Peyer's patch (tissue), 4 donors: Measurements from ENCODE around the gene EPG5. TPM values are rescaled to one million over a fixed set of nuclear protein-coding genes. Genes with fewer than 3 reads are reported as not detected.
A peak's percentile ranks its signal among the peaks of the same experiment; 100 is the strongest.
"Not testable (repeated sequence)": the region's sequence is repeated elsewhere in the genome, so short reads cannot be mapped to it uniquely, and the experiment has no call there.

Experiments
- DNase-seq, 3 donors: peaks; one replicate each; pipeline ENCODE4 v3.0.0-alpha.2; 2017 to 2019
- H3K27ac ChIP-seq, 4 donors: fragments of 200-600 bp; sonication (generic); one replicate each; pipeline ENCODE4 v1.5.1; 2016 to 2019
- H3K27me3 ChIP-seq, 2 donors: fragments of 200-600 bp; sonication (generic); one replicate each; pipeline ENCODE4 v1.5.1; 2019
- H3K36me3 ChIP-seq, 3 donors: fragments of 200-600 bp; sonication (generic); one replicate each; pipeline ENCODE4 v1.5.1; 2016 to 2019
- H3K4me1 ChIP-seq, 4 donors: fragments of 200-600 bp; sonication (generic); one replicate each; pipeline ENCODE4 v1.5.1; 2016 to 2019
- H3K4me3 ChIP-seq, 4 donors: fragments of 200-600 bp; sonication (generic); 1 replicate in 3 of 4; 2 replicates in 1 of 4; pipeline ENCODE4 v1.5.1; 2016 to 2019; ENCODE audit warnings: mild to moderate bottlenecking in 1 of 4
- H3K9me3 ChIP-seq, 4 donors: fragments of 200-600 bp; sonication (generic); one replicate each; pipeline ENCODE4 v1.5.1; 2016 to 2019; ENCODE audit warnings: mild to moderate bottlenecking in 1 of 4
- CTCF ChIP-seq, 6 experiments: fragments of 450-650 bp in 4 of 6; fragments of 200-600 bp in 2 of 6; sonication (generic) in 1 of 6; IDR thresholded peaks; one replicate each; pipeline ENCODE4 v1.5.1; 2017 to 2019; ENCODE audit warnings: antibody characterized with exemption in 6 of 6, mild to moderate bottlenecking in 3 of 6, moderate library complexity in 1 of 6
- POLR2A ChIP-seq, 2 donors: fragments of 450-650 bp; IDR thresholded peaks; one replicate each; pipeline ENCODE4 v1.5.1; 2017; ENCODE audit warnings: antibody characterized with exemption in 2 of 2, mild to moderate bottlenecking in 2 of 2, moderate library complexity in 2 of 2
- total RNA-seq, 4 donors: library from RNA; depleted of rRNA; stranded (reverse); fragments of >200 nt; gene quantifications; one replicate each; pipeline ENCODE4 v1.1.0, GENCODE V29; 2016

Gene EPG5
- total RNA-seq, 4 donors from 2014 or later = 27.7 to 61.1 (median 33.3) TPM

DNA sequence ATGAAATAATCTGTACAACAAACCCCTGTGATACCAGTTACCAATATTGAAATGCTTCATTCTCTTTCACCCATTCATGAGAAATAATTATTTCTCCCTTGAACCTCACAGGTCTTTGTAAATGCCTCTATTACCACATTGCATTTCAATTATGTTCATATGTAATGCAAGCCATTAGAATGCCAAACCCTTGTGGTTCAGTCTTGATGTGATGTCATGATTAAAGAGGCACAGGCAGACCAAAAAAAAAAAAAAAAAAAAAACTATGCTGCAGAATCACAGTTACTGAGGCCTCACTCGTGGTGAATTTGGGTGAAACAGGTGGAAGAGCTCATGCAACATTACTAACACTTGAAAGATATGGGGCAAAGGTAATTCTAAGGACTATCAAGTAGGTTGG is 9.4 kb upstream of the EPG5 start:
- Histone ChIP-seq H3K27ac (no peak overlapping the region), H3K4me3 (no peak overlapping the region), H3K36me3 (no peaks in the 10 kb centered on the region), H3K27me3 (no peaks in the 10 kb centered on the region), H3K4me1 (no peaks in the 10 kb centered on the region), H3K9me3 (no peaks in the 10 kb centered on the region)
- TF ChIP-seq POLR2A (IDR thresholded peaks at IDR 0.05) (no peak), CTCF (IDR thresholded peaks at IDR 0.05) (no peak)
- DNase-seq = no peak

GRCh38 chr18:45974088-45974536 is 7.0 kb upstream of the EPG5 start:
- Histone ChIP-seq H3K4me3 (no peak overlapping the region), H3K27ac (no peak overlapping the region), H3K4me1 (no peaks in the 10 kb centered on the region), H3K27me3 (no peaks in the 10 kb centered on the region), H3K36me3 (no peaks in the 10 kb centered on the region), H3K9me3 (no peaks in the 10 kb centered on the region)
- TF ChIP-seq POLR2A (IDR thresholded peaks at IDR 0.05) (no peak), CTCF (IDR thresholded peaks at IDR 0.05) (peak; percentile 40 to 88 (median 76))
- DNase-seq = peak in 2 of 3 donors; percentile 48 to 88

GRCh38 chr18:45964913-45965312 is 2.2 kb downstream of the EPG5 start:
- not testable (repeated sequence) for H3K4me1 ChIP-seq, H3K27me3 ChIP-seq, H3K4me3 ChIP-seq, H3K36me3 ChIP-seq, DNase-seq, H3K27ac ChIP-seq, H3K9me3 ChIP-seq

DNA sequence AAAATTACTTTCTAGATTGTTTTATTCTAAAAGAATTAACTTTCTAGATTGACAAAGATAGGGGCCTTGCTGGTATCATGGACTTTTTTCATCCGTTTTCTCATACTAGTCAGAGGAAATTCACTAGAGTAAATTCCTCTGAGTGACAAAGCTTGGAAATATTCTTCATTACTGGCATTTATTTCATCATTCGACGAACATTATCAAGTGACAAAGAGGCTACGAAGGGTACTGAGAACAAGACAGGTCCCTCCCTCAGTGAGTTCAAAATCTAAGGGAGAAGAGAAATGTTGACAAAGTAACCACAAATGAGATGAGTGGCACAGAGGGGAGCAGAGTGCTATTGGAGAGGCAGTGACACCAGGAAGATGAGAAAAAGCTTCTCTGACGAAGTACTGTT is 4.3 kb downstream of the EPG5 start:
- no peak overlapping the region for H3K4me3 ChIP-seq
- no peaks in the 10 kb centered on the region for H3K27me3 ChIP-seq
- H3K27ac ChIP-seq = peak overlapping the region in 2 of 4 donors; percentile 18 to 22
- peaks cover 0 to 8% (median 0%) of the 10 kb centered on the region in 4 donors for H3K4me1 ChIP-seq
- no peaks in the 10 kb centered on the region for H3K9me3 ChIP-seq
- DNase-seq = no peak
- H3K36me3 ChIP-seq = no peaks in the 10 kb centered on the region
- TF ChIP-seq CTCF (IDR thresholded peaks at IDR 0.05) (no peak), POLR2A (IDR thresholded peaks at IDR 0.05) (no peak)

DNA sequence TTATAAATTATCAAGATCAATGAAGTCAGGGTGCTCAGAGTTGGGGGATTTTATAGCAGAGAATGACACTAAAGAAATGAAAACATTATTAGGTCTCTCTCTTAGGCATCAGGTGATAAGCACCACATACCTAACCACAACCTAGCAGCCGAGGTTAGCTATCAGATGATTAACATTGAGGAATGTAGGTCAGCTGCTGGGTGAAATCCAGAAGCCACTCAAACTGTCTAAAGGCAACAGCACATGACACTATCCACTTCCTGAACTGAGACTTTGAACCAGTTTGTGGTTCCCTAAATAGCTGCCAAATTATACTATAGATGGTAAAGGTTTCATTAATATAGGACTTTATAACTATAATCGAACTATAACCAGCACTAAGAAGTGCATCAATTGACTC is 4.7 kb downstream of the EPG5 start:
- no peaks in the 10 kb centered on the region for H3K9me3 ChIP-seq
- H3K36me3 ChIP-seq = no peaks in the 10 kb centered on the region
- TF ChIP-seq CTCF (IDR thresholded peaks at IDR 0.05) (no peak), POLR2A (IDR thresholded peaks at IDR 0.05) (no peak)
- H3K27ac ChIP-seq = peak overlapping the region in 1 of 4 donors; percentile 18
- no peaks in the 10 kb centered on the region for H3K27me3 ChIP-seq
- H3K4me3 ChIP-seq = no peak overlapping the region
- no peak for DNase-seq
- H3K4me1 ChIP-seq = peaks cover 0 to 8% (median 0%) of the 10 kb centered on the region in 4 donors

- H3K4me3 ChIP-seq, DNase-seq, H3K27me3 ChIP-seq, H3K9me3 ChIP-seq, H3K4me1 ChIP-seq, H3K27ac ChIP-seq: not testable (repeated sequence)
- peaks cover 0 to 13% (median 0%) of the 10 kb centered on the region in 3 donors for H3K36me3 ChIP-seq
These were observed 7.6 kb downstream of the EPG5 start for GRCh38 chr18:45959484-45959883.

- Histone ChIP-seq H3K4me3 (no peak overlapping the region), H3K27ac (no peak overlapping the region), H3K4me1 (no peaks in the 10 kb centered on the region), H3K27me3 (no peaks in the 10 kb centered on the region), H3K9me3 (no peaks in the 10 kb centered on the region), H3K36me3 (peaks cover 0 to 21% (median 0%) of the 10 kb centered on the region in 3 donors)
- DNase-seq = no peak
- TF ChIP-seq POLR2A (IDR thresholded peaks at IDR 0.05) (no peak), CTCF (IDR thresholded peaks at IDR 0.05) (no peak)
These were observed 8.4 kb downstream of the EPG5 start for GRCh38 chr18:45958730-45959129.
